Measurements from ENCODE around the gene ANO4. TPM values are rescaled to one million over a fixed set of nuclear protein-coding genes. Genes with fewer than 3 reads are reported as not detected.
"Not testable (repeated sequence)": the region's sequence is repeated elsewhere in the genome, so short reads cannot be mapped to it uniquely, and the experiment has no call there.

ANO4 gene
- total RNA-seq, 1 donor from 2014 or later, result not detected

GRCh38 chr12:101127521-101128219 is 333.1 kb downstream of the ANO4 start:
- no peak for DNase-seq (ENCODE audit: low spot score)
- Mint-ChIP-seq H3K27ac (no peak overlapping the region), H3K4me1 (ENCODE audit: low read depth) (no peaks in the 10 kb centered on the region), H3K36me3 (ENCODE audit: low read depth) (no peaks in the 10 kb centered on the region), H3K9me3 (no peaks in the 10 kb centered on the region), H3K27me3 (ENCODE audit: low read depth) (no peaks in the 10 kb centered on the region), H3K4me3 (ENCODE audit: low read depth) (no peak overlapping the region)
- intact Hi-C loops (cut with micrococcal nuclease), result no loop called here

- H3K27ac Mint-ChIP-seq; DNase-seq (ENCODE audit: low spot score); H3K4me1 Mint-ChIP-seq (ENCODE audit: low read depth); H3K4me3 Mint-ChIP-seq (ENCODE audit: low read depth); H3K27me3 Mint-ChIP-seq (ENCODE audit: low read depth); H3K9me3 Mint-ChIP-seq; H3K36me3 Mint-ChIP-seq (ENCODE audit: low read depth); intact Hi-C loops (cut with micrococcal nuclease): not testable (repeated sequence)
These were observed 351.3 kb downstream of the ANO4 start for GRCh38 chr12:101145777-101146431.

GRCh38 chr12:101165319-101165718 is 370.7 kb downstream of the ANO4 start:
- H3K27me3 Mint-ChIP-seq (ENCODE audit: low read depth), result no peaks in the 10 kb centered on the region
- DNase-seq (ENCODE audit: low spot score), result no peak
- no peak overlapping the region for H3K27ac Mint-ChIP-seq
- intact Hi-C loops (cut with micrococcal nuclease), result no loop called here
- H3K9me3 Mint-ChIP-seq, result no peaks in the 10 kb centered on the region
- no peak overlapping the region for H3K4me3 Mint-ChIP-seq (ENCODE audit: low read depth)
- H3K36me3 Mint-ChIP-seq (ENCODE audit: low read depth), result no peaks in the 10 kb centered on the region
- no peaks in the 10 kb centered on the region for H3K4me1 Mint-ChIP-seq (ENCODE audit: low read depth)

GRCh38 chr12:101166866-101167265 is 372.3 kb downstream of the ANO4 start:
- H3K4me1 Mint-ChIP-seq (ENCODE audit: low read depth), result no peaks in the 10 kb centered on the region
- no peak overlapping the region for H3K27ac Mint-ChIP-seq
- no peak overlapping the region for H3K4me3 Mint-ChIP-seq (ENCODE audit: low read depth)
- no peaks in the 10 kb centered on the region for H3K27me3 Mint-ChIP-seq (ENCODE audit: low read depth)
- DNase-seq (ENCODE audit: low spot score), result no peak
- no peaks in the 10 kb centered on the region for H3K9me3 Mint-ChIP-seq
- intact Hi-C loops (cut with micrococcal nuclease), result no loop called here
- H3K36me3 Mint-ChIP-seq (ENCODE audit: low read depth), result no peaks in the 10 kb centered on the region

- no peak for DNase-seq (ENCODE audit: low spot score)
- H3K27me3 Mint-ChIP-seq (ENCODE audit: low read depth), result no peaks in the 10 kb centered on the region
- intact Hi-C loops (cut with micrococcal nuclease), result no loop called here
- no peaks in the 10 kb centered on the region for H3K9me3 Mint-ChIP-seq
- H3K4me3 Mint-ChIP-seq (ENCODE audit: low read depth), result no peak overlapping the region
- H3K27ac Mint-ChIP-seq, result no peak overlapping the region
- H3K36me3 Mint-ChIP-seq (ENCODE audit: low read depth), result no peaks in the 10 kb centered on the region
- H3K4me1 Mint-ChIP-seq (ENCODE audit: low read depth), result no peaks in the 10 kb centered on the region
These were observed 373.4 kb downstream of the ANO4 start for GRCh38 chr12:101168001-101168400.

GRCh38 chr12:101172316-101172715 is 377.7 kb downstream of the ANO4 start:
- intact Hi-C loops (cut with micrococcal nuclease), result no loop called here
- H3K4me3 Mint-ChIP-seq (ENCODE audit: low read depth), result no peak overlapping the region
- H3K27me3 Mint-ChIP-seq (ENCODE audit: low read depth), result no peaks in the 10 kb centered on the region

GRCh38 chr12:101173197-101173749 is 378.7 kb downstream of the ANO4 start:
- Mint-ChIP-seq H3K4me3 (ENCODE audit: low read depth) (no peak overlapping the region), H3K27ac (no peak overlapping the region), H3K4me1 (ENCODE audit: low read depth) (no peaks in the 10 kb centered on the region), H3K27me3 (ENCODE audit: low read depth) (no peaks in the 10 kb centered on the region), H3K36me3 (ENCODE audit: low read depth) (no peaks in the 10 kb centered on the region), H3K9me3 (no peaks in the 10 kb centered on the region)
- no peak for DNase-seq (ENCODE audit: low spot score)
- intact Hi-C loops (cut with micrococcal nuclease), result no loop called here

More at GRCh38 chr12:101172316-101172715, 377.7 kb downstream of the ANO4 start:
- Mint-ChIP-seq H3K27ac (no peak overlapping the region), H3K9me3 (no peaks in the 10 kb centered on the region), H3K36me3 (ENCODE audit: low read depth) (no peaks in the 10 kb centered on the region), H3K4me1 (ENCODE audit: low read depth) (no peaks in the 10 kb centered on the region)
- DNase-seq (ENCODE audit: low spot score), result no peak

GRCh38 chr12:101174541-101174940 is 380.0 kb downstream of the ANO4 start:
- H3K9me3 Mint-ChIP-seq, result no peaks in the 10 kb centered on the region
- H3K4me1 Mint-ChIP-seq (ENCODE audit: low read depth), result no peaks in the 10 kb centered on the region
- H3K27me3 Mint-ChIP-seq (ENCODE audit: low read depth), result no peaks in the 10 kb centered on the region
- intact Hi-C loops (cut with micrococcal nuclease), result no loop called here
- no peak overlapping the region for H3K4me3 Mint-ChIP-seq (ENCODE audit: low read depth)
- no peaks in the 10 kb centered on the region for H3K36me3 Mint-ChIP-seq (ENCODE audit: low read depth)
- no peak overlapping the region for H3K27ac Mint-ChIP-seq
- DNase-seq (ENCODE audit: low spot score), result no peak

Other genes starting within 250 kb of the ANO4 start
- 3.4 and 4.7 TPM in 2 replicates for gene GAS2L3, start 221.1 kb upstream of the ANO4 start, total RNA-seq

All from activated T-helper 2 cell treated with anti-CD3 and anti-CD28 coated beads, Interferon-gamma antibody, Interleukin-2, Interleukin-4, amounts not matched to agents 10 μg/mL and 5 μg/mL and 100 μg/mL, durations not matched to agents 14 hours and 24 hours and 36 hours (primary cell).